HAP-1 (cell line): ENCODE results near the gene GAREM2.
A peak's percentile ranks its signal among the peaks of the same experiment; 100 is the strongest.

ENCODE experiments used
- DNase-seq, 2 experiments: peaks; one replicate each; pipeline ENCODE4 v3.0.0-alpha.2; 2016 to 2020; ENCODE audit warnings: low spot score in 2 of 2
- H3K27me3 ChIP-seq: fragments of 250-450 bp; sonication (Bioruptor Pico); 2 replicates; pipeline ENCODE4 v1.5.1; 2020; ENCODE audit warnings: low read depth, mild to moderate bottlenecking, moderate library complexity
- H3K36me3 ChIP-seq: fragments of 250-450 bp; sonication (Bioruptor Pico); replicated peaks from 2 replicates; pipeline ENCODE4 v1.5.1; 2020; ENCODE audit warnings: mild to moderate bottlenecking
- H3K4me1 ChIP-seq: fragments of 250-450 bp; sonication (Bioruptor Pico); 2 replicates; pipeline ENCODE4 v1.5.1; 2020; ENCODE audit warnings: mild to moderate bottlenecking
- H3K4me3 ChIP-seq: fragments of 250-450 bp; sonication (Bioruptor Pico); 2 replicates; pipeline ENCODE4 v1.5.1; 2020; ENCODE audit warnings: mild to moderate bottlenecking, moderate library complexity
- H3K9me3 ChIP-seq: fragments of 250-450 bp; sonication (Bioruptor Pico); 2 replicates; pipeline ENCODE4 v1.5.1; 2020; ENCODE audit warnings: mild to moderate bottlenecking, moderate library complexity
- in situ Hi-C: fragments of 300-500 bp; cut with MboI; formaldehyde crosslinking; loops from 3 replicates; pipeline ENCODE4 v1.14.3; 2020; ENCODE audit warnings: low sequenced_read_pairs, inconsistent platforms, mixed read lengths

The GAREM2 gene

DNA sequence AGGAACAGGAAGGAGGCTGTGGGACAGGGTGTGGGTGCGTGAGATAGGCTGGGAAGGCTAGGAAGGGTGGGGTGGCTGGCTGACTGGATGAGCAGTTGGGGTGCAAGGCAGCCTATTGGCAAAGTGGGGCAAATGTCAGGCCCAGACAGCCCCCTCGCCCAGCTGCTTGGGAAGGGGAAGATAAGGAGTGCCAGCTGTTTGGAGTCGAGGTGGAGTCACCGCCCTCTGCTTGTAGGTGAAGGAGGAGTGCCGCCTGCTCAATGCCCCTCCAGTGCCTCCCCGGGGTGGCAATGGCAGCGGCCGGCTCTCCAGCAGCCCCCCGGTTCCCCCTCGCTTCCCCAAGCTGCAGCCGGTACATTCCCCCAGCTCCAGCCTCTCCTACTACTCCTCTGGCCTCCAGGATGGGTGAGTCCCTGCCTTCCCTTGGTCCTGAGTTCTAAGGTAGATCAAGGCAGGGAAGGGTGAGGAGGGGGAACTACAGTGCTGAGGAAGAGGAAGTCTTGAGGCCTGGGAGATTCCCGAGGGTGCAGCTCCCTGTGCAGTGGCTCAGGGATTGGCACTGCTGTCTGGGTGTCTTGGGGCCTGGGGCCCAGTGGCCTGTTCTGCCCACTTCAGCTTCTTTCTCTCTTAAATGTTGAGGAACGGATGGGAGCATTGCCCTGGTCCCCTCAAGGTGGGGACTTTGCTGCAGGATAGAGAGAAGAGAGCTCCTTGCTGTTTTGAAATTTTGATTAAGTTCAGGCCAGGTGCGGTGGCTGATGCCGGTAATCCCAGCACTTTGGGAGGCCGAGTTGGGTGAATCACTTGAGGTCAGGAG is 13.3 kb downstream of the GAREM2 start:
- H3K36me3 ChIP-seq = peaks cover 27% of the 10 kb centered on the region

DNA sequence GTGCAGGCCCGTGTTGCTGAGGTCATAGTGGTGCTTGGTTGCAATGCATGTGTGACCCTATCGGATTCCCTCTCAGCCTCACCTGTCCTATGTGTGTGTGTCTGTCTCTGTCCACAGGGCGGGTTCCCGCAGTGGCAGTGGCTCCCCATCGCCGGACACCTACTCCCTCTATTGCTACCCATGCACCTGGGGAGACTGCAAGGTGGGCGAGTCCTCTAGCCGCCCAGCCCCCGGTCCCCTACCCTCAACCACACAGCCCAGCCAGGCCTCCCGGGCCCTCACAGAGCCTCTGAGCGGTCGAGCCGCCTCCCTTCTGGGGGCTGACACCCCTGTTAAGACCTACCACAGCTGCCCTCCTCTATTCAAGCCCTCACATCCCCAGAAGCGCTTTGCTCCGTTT is 14.2 kb downstream of the GAREM2 start:
- H3K27me3 ChIP-seq = no peaks in the 10 kb centered on the region
- no peaks in the 10 kb centered on the region for H3K9me3 ChIP-seq
- no peak overlapping the region for H3K4me3 ChIP-seq
- peaks cover 35% of the 10 kb centered on the region for H3K36me3 ChIP-seq
- H3K4me1 ChIP-seq = peaks cover 6% of the 10 kb centered on the region
- in situ Hi-C loops = no loop called here
- peak in 1 of 2 experiments; percentile 6 for DNase-seq

More for the DNA sequence above, 13.3 kb downstream of the GAREM2 start:
- DNase-seq = peak in 1 of 2 experiments; percentile 4
- no peaks in the 10 kb centered on the region for H3K9me3 ChIP-seq
- in situ Hi-C loops = no loop called here
- peaks cover 6% of the 10 kb centered on the region for H3K4me1 ChIP-seq
- peak overlapping the region; percentile 52 for H3K4me3 ChIP-seq
- no peaks in the 10 kb centered on the region for H3K27me3 ChIP-seq

DNA sequence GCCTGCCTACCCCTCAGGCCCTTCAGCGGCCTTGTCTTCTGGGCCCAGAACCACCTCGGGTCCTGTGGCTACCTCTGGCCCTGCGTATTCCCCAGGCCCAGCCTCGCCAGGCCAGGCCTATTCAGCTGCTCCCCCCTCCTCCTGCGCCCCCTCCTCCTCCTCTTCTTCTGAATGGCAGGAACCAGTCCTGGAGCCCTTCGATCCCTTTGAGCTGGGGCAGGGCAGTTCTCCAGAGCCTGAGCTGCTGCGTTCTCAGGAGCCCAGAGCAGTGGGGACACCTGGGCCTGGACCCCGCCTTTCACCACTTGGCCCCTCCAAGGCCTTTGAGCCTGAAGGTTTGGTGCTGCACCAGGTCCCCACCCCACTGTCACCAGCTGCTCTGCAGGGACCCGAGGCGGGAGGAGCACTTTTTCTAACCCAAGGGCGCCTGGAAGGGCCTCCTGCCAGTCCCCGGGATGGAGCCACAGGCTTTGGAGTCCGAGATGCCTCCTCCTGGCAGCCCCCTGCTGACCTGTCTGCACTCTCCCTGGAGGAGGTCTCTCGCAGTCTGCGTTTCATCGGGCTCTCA is 14.7 kb downstream of the GAREM2 start:
- peaks cover 36% of the 10 kb centered on the region for H3K36me3 ChIP-seq
- no peaks in the 10 kb centered on the region for H3K27me3 ChIP-seq
- in situ Hi-C loops = no loop called here

DNA sequence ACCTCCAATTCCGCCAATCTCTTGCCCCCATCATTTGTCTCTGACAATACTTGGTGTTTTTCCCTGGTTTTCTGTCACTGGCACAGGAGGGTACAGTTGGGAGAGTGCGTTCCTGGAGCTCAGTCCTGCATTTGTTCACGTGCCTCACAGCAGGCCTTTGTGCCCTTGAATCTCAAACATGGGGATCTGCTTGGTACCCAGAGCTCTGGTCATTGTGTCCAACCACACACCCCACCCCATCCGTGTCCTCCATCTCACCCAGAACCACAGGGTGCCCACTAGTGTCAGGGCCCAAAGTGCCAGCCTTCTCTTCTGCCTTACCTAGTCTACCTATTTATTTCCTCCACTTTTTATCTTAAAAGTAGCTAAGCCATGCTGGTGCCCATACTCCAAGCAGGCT is 16.2 kb downstream of the GAREM2 start:
- Histone ChIP-seq H3K27me3 (no peaks in the 10 kb centered on the region), H3K9me3 (no peaks in the 10 kb centered on the region), H3K36me3 (peaks cover 45% of the 10 kb centered on the region), H3K4me3 (no peak overlapping the region), H3K4me1 (peaks cover 6% of the 10 kb centered on the region)
- in situ Hi-C loops = no loop called here
- no peak for DNase-seq

More for the DNA sequence above, 14.7 kb downstream of the GAREM2 start:
- Histone ChIP-seq H3K4me1 (peaks cover 6% of the 10 kb centered on the region), H3K4me3 (no peak overlapping the region), H3K9me3 (no peaks in the 10 kb centered on the region)
- DNase-seq = no peak

DNA sequence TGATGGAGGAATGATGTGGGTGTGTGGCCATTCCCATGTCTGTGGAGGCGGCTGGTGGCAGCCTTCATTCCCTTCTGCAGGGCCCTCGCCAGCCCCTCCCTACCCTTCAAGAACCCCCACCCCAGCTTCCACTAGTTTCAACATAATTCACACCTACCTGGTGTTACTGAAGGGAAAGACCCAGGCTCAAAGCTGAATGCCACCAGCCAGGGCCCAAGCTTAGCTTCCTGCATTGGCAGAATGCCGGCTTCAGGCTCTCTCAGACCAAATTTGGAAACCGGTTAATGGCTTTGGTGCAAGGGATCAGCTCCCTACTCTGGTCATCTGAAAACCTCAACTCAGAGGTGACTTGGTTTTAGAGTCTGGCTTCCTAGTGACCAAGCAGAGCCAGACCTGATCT is 16.9 kb downstream of the GAREM2 start:
- in situ Hi-C loops = no loop called here
- Histone ChIP-seq H3K4me3 (no peak overlapping the region), H3K27me3 (no peaks in the 10 kb centered on the region), H3K4me1 (peaks cover 4% of the 10 kb centered on the region), H3K9me3 (no peaks in the 10 kb centered on the region), H3K36me3 (peaks cover 51% of the 10 kb centered on the region)
- DNase-seq = no peak

DNA sequence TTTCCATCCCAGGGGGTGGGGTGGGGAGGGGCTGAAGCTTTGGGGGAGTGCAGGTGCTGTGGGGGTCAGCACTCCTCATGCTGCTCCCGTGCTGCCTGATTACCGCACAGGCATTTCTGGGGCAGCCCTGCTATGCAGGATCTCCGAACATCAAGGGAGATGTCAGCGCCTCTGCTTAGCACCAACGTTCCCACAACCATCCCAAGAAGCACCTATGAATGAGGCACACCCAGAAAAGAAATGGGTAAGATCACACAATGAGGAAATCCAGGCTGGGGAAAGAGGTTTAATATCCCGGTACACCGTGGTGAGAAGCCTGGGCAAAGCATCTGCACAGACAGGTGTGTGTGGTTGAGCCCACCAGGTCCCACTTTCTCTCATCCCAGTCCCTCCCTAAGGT is 17.5 kb downstream of the GAREM2 start:
- peaks cover 4% of the 10 kb centered on the region for H3K4me1 ChIP-seq
- H3K36me3 ChIP-seq = peaks cover 56% of the 10 kb centered on the region
- in situ Hi-C loops = no loop called here
- no peak overlapping the region for H3K4me3 ChIP-seq
- no peaks in the 10 kb centered on the region for H3K27me3 ChIP-seq
- no peak for DNase-seq
- no peaks in the 10 kb centered on the region for H3K9me3 ChIP-seq

DNA sequence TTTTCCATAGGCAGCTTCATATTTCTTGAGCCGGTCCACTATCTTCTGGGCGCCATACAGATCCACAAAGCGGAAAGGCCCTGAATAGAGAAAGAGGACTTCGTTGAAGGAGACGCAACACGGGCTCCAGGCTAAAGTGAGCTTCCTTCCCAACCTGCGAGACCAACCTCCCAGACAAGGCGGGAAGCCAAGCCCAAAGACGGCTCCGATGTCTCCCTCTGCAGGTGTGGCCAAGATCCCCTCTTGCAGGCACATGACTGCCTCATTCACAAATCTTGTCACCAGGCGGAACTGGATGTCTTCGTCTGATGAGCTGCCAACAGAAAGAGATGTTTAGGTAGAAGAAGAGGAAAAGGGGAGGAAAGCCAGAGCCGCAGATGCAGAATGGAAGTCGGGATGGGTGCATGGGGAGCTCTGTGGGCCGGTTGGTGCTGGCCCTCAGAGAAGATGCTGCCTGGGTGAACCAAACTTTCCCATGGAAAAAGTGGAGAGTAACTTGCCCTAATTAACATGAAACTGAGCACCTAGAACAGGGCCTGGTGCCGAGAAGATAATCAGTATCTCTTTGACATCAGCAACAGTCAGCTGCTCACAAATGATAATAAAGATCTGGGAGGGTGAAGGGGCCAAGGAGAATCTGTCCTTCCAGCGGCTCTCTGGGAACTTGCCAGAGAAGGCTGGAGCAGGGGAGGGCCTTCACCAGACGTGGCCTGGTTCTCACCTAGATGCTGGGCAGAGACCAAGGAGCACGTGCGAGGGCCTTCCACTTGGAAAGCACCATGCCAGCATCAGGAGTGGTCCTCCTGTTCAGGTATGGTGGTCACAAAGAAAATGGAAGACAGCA is 18.6 kb downstream of the GAREM2 start:
- Histone ChIP-seq H3K9me3 (no peaks in the 10 kb centered on the region), H3K4me3 (no peak overlapping the region), H3K27me3 (no peaks in the 10 kb centered on the region), H3K4me1 (no peaks in the 10 kb centered on the region), H3K36me3 (peaks cover 57% of the 10 kb centered on the region)
- in situ Hi-C loops = no loop called here
- DNase-seq = no peak

DNA sequence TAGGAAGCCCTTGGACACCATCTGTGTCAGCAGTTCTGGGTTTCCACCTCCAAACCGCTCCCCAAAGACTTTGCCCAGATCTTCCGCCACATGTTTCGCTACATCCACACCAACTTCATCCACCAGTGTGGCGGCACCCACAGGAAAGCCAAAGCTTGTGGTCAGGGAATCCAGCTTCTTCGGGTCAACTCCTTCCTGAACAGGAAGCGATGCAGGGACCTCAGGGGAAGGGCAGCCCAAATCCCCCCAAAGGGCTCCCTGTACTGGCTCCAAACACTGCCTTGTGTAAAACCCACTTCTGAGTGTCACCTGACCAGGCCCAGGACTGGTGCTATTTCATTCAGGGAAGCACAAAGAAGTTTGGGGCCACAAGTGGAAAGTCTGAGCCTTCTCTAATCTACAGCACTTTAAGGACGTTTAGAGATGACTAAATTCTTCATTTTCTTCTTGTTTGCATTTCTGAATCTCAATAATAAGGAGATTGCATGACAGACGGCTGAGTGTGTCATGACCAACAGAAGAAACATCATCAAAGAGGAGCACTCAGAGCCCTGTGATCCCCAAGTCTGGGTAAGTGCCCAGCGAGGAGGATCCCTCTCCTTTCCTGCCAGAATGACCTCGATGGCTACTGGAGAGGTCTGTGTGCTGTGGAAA is 20.8 kb downstream of the GAREM2 start:
- Histone ChIP-seq H3K4me3 (no peak overlapping the region), H3K36me3 (peaks cover 61% of the 10 kb centered on the region), H3K9me3 (no peaks in the 10 kb centered on the region), H3K4me1 (no peaks in the 10 kb centered on the region), H3K27me3 (no peaks in the 10 kb centered on the region)
- in situ Hi-C loops = no loop called here
- no peak for DNase-seq

DNA sequence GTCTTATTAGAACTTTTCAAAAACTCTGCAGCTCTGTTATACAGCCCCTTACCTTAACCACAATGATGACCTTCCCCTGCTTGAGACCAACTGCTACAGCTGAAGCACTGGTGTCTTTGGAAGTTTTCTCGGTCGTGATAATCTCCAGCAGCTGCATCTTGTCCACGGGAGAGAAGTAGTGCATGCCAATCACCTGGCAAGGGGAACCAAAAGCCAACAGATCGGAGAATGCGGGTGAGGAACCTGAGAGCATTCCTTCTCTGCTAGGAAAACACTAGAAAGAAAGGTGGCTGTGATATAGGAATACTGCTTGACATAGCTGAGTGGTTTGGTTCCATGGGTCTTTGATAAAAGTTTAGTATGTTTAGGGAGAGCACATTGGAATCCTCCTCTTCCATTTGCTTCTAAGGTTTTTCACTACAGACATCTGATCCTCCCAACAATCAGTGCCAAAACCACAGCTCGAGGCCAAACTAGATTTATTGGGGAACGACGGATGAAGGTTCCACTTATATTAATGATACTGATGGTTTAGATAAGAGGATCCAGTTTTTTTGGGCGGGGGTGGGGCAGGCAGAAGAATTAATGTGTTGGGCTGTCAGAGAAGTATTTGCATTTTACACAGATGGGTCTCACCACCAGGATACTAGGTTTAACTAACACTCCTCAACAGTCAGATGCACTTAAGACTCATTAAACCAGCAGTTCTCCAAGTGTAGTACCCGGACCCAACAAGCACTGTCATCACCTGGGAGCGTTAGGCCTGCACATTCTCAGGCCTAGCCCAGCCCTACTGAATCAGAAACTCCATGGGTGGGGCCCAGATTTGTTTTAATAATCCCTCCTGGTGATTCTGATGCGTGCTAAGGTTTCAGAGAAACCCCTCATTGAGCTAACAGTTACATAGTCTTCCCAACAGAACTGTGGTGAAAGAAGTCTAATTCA is 22.4 kb downstream of the GAREM2 start:
- Histone ChIP-seq H3K4me3 (no peak overlapping the region), H3K27me3 (no peaks in the 10 kb centered on the region), H3K36me3 (peaks cover 61% of the 10 kb centered on the region), H3K4me1 (no peaks in the 10 kb centered on the region), H3K9me3 (no peaks in the 10 kb centered on the region)
- no peak for DNase-seq
- in situ Hi-C loops = no loop called here

DNA sequence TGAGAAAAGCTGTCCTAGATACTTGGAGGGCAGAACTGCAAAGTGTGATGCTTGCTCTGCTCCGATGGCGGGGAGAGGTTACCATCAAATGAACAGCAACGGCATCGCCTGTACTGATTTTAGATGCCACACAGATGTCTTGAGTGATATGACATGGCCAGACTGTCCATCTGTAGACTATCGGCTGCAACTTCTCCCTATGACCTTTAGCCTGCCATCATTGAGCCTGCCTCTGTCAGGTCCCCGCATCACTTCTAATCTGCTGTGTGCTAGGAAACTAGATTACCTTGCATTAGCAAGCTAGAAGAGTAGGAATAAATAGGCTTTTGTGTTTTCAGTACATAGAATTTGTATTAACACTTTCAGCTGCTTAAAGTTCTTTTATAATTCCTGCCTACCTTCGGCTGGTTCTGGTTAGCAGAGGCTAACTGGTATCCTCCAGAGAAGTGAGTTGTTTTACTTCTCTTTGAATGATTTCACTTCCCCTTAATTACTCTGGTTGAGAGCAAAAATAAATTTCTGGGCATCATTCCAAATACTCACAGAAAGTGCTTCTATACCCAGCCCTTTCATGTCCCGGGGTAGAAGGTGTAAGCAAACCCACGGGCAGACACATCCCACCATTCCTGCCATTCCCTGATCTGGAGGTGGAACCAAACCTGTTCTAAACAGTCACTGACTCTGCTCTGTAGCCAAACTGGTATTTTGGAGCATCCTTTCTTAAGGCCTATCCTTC is 24.0 kb downstream of the GAREM2 start:
- Histone ChIP-seq H3K36me3 (peaks cover 58% of the 10 kb centered on the region), H3K27me3 (no peaks in the 10 kb centered on the region), H3K9me3 (no peaks in the 10 kb centered on the region), H3K4me1 (no peaks in the 10 kb centered on the region), H3K4me3 (no peak overlapping the region)
- DNase-seq = no peak
- in situ Hi-C loops = no loop called here

DNA sequence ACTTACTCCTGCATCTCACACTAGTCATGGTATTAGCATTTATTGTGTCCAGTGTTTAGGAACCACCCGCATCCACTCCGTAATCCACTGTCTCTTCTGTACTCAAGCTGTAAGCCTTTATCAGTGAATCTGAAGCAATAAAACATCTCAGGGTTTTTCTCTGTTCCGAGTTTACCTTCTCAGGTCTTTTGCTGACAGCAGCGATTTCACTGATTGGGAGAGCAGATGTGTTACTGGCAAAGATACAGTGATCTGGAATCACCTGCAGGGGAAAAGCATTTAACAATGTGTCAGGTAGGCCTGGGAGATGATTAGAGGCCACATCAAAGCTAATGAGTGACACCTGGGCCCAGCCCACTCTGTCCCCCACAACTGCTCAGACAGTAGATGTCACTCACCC is 24.6 kb downstream of the GAREM2 start:
- DNase-seq = no peak
- Histone ChIP-seq H3K27me3 (no peaks in the 10 kb centered on the region), H3K36me3 (peaks cover 60% of the 10 kb centered on the region), H3K4me3 (no peak overlapping the region), H3K4me1 (no peaks in the 10 kb centered on the region), H3K9me3 (no peaks in the 10 kb centered on the region)
- in situ Hi-C loops = no loop called here

DNA sequence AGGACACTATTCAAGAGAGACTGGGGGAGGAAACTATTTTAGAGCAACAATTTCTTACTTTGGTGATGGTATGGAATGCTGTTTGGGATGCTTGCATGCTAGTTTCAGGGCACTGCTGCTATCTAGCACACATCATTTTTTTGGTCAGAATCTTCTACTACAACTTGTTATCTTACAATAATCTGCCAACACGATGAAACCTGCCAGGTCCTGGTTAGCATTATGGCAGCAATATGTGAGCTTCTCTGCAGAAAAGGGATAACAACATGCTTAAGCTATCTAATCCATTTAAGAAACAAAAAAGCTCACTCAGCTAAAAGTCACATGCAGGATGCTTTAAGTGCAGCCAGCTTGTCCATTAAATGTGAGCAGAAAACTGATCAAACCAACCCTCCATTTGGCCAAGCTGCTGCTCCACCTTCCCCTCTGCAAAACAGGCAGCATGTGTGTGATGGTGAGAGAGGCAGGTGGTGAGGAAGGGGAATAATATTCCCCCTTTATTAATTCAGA is 30.1 kb downstream of the GAREM2 start:
- Histone ChIP-seq H3K36me3 (peaks cover 37% of the 10 kb centered on the region), H3K4me1 (no peaks in the 10 kb centered on the region), H3K9me3 (no peaks in the 10 kb centered on the region), H3K4me3 (no peak overlapping the region), H3K27me3 (no peaks in the 10 kb centered on the region)
- in situ Hi-C loops = no loop called here
- DNase-seq = no peak
